GM23248 (cell line): ENCODE measurements around the gene SLC35D2. TPM values are rescaled to one million over a fixed set of nuclear protein-coding genes. Genes with fewer than 3 reads are reported as not detected.

Experiments used
- DNase-seq: peaks from one replicate; pipeline ENCODE4 v3.0.0-alpha.2; 2015
- H2AFZ ChIP-seq: fragments of 200-600 bp; sonication (generic); 2 replicates; pipeline ENCODE4 v1.6.1; 2016; ENCODE audit warnings: antibody characterized with exemption
- H3F3A ChIP-seq: fragments of 200-600 bp; sonication (generic); 2 replicates; pipeline ENCODE4 v1.6.1; 2016; ENCODE audit warnings: mild to moderate bottlenecking, antibody characterized with exemption, mixed run types; ENCODE audit not compliant: insufficient read depth
- H3K27ac ChIP-seq: fragments of 200-600 bp; sonication (generic); 2 replicates; pipeline ENCODE4 v1.5.1; 2016; ENCODE audit warnings: mild to moderate bottlenecking
- H3K27me3 ChIP-seq: fragments of 200-600 bp; sonication (generic); replicated peaks from 2 replicates; pipeline ENCODE4 v1.6.1; 2016; ENCODE audit warnings: mild to moderate bottlenecking; ENCODE audit not compliant: insufficient read depth
- H3K36me3 ChIP-seq: fragments of 200-600 bp; sonication (generic); 2 replicates; pipeline ENCODE4 v1.6.1; 2016; ENCODE audit warnings: low read depth, mild to moderate bottlenecking
- H3K4me1 ChIP-seq: fragments of 200-600 bp; sonication (generic); 2 replicates; pipeline ENCODE4 v1.6.1; 2016; ENCODE audit warnings: mild to moderate bottlenecking; ENCODE audit not compliant: insufficient read depth
- H3K4me2 ChIP-seq: fragments of 200-600 bp; sonication (generic); one replicate; pipeline ENCODE4 v1.6.1; 2016; ENCODE audit warnings: mild to moderate bottlenecking; ENCODE audit not compliant: unreplicated experiment
- H3K4me3 ChIP-seq: fragments of 200-600 bp; sonication (generic); 2 replicates; pipeline ENCODE4 v1.5.1; 2016; ENCODE audit warnings: mild to moderate bottlenecking
- H3K79me2 ChIP-seq: fragments of 200-600 bp; sonication (generic); 2 replicates; pipeline ENCODE4 v1.6.1; 2016; ENCODE audit warnings: mild to moderate bottlenecking; ENCODE audit not compliant: insufficient read depth
- H3K9ac ChIP-seq: fragments of 200-600 bp; sonication (generic); 2 replicates; pipeline ENCODE4 v1.6.1; 2016; ENCODE audit warnings: mild to moderate bottlenecking
- H3K9me2 ChIP-seq: fragments of 200-600 bp; sonication (generic); 2 replicates; pipeline ENCODE4 v1.6.1; 2016; ENCODE audit warnings: mixed run types, mild to moderate bottlenecking, moderate library complexity; ENCODE audit not compliant: insufficient read depth
- H3K9me3 ChIP-seq: fragments of 200-600 bp; sonication (generic); one replicate; pipeline ENCODE4 v1.6.1; 2017; ENCODE audit warnings: low read depth
- H4K20me1 ChIP-seq: fragments of 200-600 bp; sonication (generic); 2 replicates; pipeline ENCODE4 v1.6.0; 2016; ENCODE audit not compliant: insufficient read depth
- EZH2 ChIP-seq: fragments of 200-600 bp; sonication (generic); IDR thresholded peaks from 2 replicates; pipeline ENCODE4 v1.6.1; 2018; ENCODE audit warnings: antibody characterized with exemption, mild to moderate bottlenecking; ENCODE audit not compliant: insufficient read depth, poor library complexity, severe bottlenecking
- EZH2phosphoT487 ChIP-seq: fragments of 200-600 bp; sonication (generic); IDR thresholded peaks from 2 replicates; pipeline ENCODE4 v1.6.1; 2018; ENCODE audit warnings: antibody characterized with exemption, moderate library complexity, mild to moderate bottlenecking, low read depth; ENCODE audit not compliant: insufficient read depth
- WGBS, 2 experiments: methylation state at CpG; one replicate each; pipeline ENCODE4 v1.1.6; 2015 to 2017; ENCODE audit warnings: low lambda C conversion rate in 2 of 2, low coverage in 1 of 2; ENCODE audit errors: missing lambda C conversion rate in 2 of 2; 5-methylcytosine and 5-hydroxymethylcytosine counted together
- in situ Hi-C: fragments of 300-500 bp; cut with MboI; formaldehyde crosslinking; loops from 2 replicates; pipeline ENCODE4 v1.15.0; 2020
- polyA plus RNA-seq: library from polyadenylated mRNA; unstranded; fragments of >200 nt; fragmentation: Nextera tagmentation; extraction: Ambion mirVana; gene quantifications from 2 replicates; pipeline ENCODE4 v1.2.1, GENCODE V29; 2016
- total RNA-seq: library from RNA; depleted of rRNA; stranded (reverse); fragments of >200 nt; shearing (Covaris generic); gene quantifications from 2 replicates; pipeline ENCODE4 v1.2.3, GENCODE V29; 2014

The SLC35D2 gene
- total and polyA plus RNA-seq, 2 experiments from 2014 or later = 8.0 to 12.3 TPM

GRCh38 chr9:96395964-96396363 lies 12.5 kb upstream of the SLC35D2 start:
- Histone ChIP-seq H4K20me1 (no peaks in the 10 kb centered on the region), H3K9ac (no peak overlapping the region), H3K9me3 (no peaks in the 10 kb centered on the region), H2AFZ (no peak overlapping the region), H3K9me2 (no peaks in the 10 kb centered on the region), H3F3A (no peaks in the 10 kb centered on the region), H3K27me3 (no peaks in the 10 kb centered on the region), H3K4me1 (no peaks in the 10 kb centered on the region), H3K36me3 (no peaks in the 10 kb centered on the region), H3K4me3 (no peak overlapping the region), H3K4me2 (no peak overlapping the region), H3K79me2 (no peaks in the 10 kb centered on the region; the same call in 1 of the 2 replicates), H3K27ac (no peak overlapping the region)
- in situ Hi-C loops = no loop called here
- TF ChIP-seq EZH2 (no peak), EZH2phosphoT487 (no peak)
- no peak for DNase-seq
- 98 to 99% methylated on average over 2 of the region's 2 CpGs for WGBS, 2 experiments

- Histone ChIP-seq H3K27me3 (no peaks in the 10 kb centered on the region), H3K36me3 (no peaks in the 10 kb centered on the region), H2AFZ (no peak overlapping the region), H3K79me2 (no peaks in the 10 kb centered on the region), H3F3A (no peaks in the 10 kb centered on the region), H3K4me2 (no peak overlapping the region), H3K4me1 (no peaks in the 10 kb centered on the region), H3K4me3 (no peak overlapping the region), H4K20me1 (no peaks in the 10 kb centered on the region), H3K9me2 (no peaks in the 10 kb centered on the region), H3K27ac (no peak overlapping the region), H3K9me3 (no peaks in the 10 kb centered on the region), H3K9ac (no peak overlapping the region)
- no peak for DNase-seq
- WGBS, 2 experiments = 98 to 100% methylated on average over 6 of the region's 6 CpGs
- TF ChIP-seq EZH2phosphoT487 (no peak), EZH2 (no peak)
- in situ Hi-C loops = no loop called here
These were observed 11.5 kb upstream of the SLC35D2 start for GRCh38 chr9:96394832-96395496.

GRCh38 chr9:96392263-96392662 lies 8.8 kb upstream of the SLC35D2 start:
- no peak overlapping the region for H3K9ac ChIP-seq
- no peaks in the 10 kb centered on the region for H3K4me1 ChIP-seq
- H3K36me3 ChIP-seq = no peaks in the 10 kb centered on the region
- H3K27me3 ChIP-seq = no peaks in the 10 kb centered on the region
- no peaks in the 10 kb centered on the region for H3K9me2 ChIP-seq
- H3K79me2 ChIP-seq = no peaks in the 10 kb centered on the region
- no peak overlapping the region for H3K27ac ChIP-seq
- DNase-seq = no peak
- H4K20me1 ChIP-seq = no peaks in the 10 kb centered on the region
- no peaks in the 10 kb centered on the region for H3K9me3 ChIP-seq
- no peak overlapping the region for H3K4me3 ChIP-seq
- in situ Hi-C loops = no loop called here
- TF ChIP-seq EZH2 (no peak), EZH2phosphoT487 (no peak)
- no peak overlapping the region for H2AFZ ChIP-seq
- H3K4me2 ChIP-seq = no peak overlapping the region
- 98% methylated on average over 12 of the region's 12 CpGs for WGBS, 2 experiments
- H3F3A ChIP-seq = no peaks in the 10 kb centered on the region

GRCh38 chr9:96391021-96391765 lies 7.7 kb upstream of the SLC35D2 start:
- no peaks in the 10 kb centered on the region for H3F3A ChIP-seq
- no peak overlapping the region for H3K4me3 ChIP-seq
- H3K4me1 ChIP-seq = no peaks in the 10 kb centered on the region
- TF ChIP-seq EZH2phosphoT487 (no peak), EZH2 (no peak)
- no peaks in the 10 kb centered on the region for H3K9me2 ChIP-seq
- H4K20me1 ChIP-seq = no peaks in the 10 kb centered on the region
- H3K27me3 ChIP-seq = no peaks in the 10 kb centered on the region
- no peaks in the 10 kb centered on the region for H3K36me3 ChIP-seq
- no peaks in the 10 kb centered on the region for H3K79me2 ChIP-seq
- DNase-seq = no peak
- in situ Hi-C loops = no loop called here
- WGBS, 2 experiments = 87 to 88% methylated on average over 5 of the region's 5 CpGs
- no peak overlapping the region for H2AFZ ChIP-seq
- no peak overlapping the region for H3K9ac ChIP-seq
- no peak overlapping the region for H3K27ac ChIP-seq
- no peak overlapping the region for H3K4me2 ChIP-seq
- H3K9me3 ChIP-seq = no peaks in the 10 kb centered on the region
